Ovary (tissue), 9 donors: ENCODE results near the gene WWC1. TPM values are rescaled to one million over a fixed set of nuclear protein-coding genes. Genes with fewer than 3 reads are reported as not detected.

Experiments used
- DNase-seq, 5 donors: peaks; one replicate each; pipeline ENCODE4 v3.0.0-alpha.2; 2019 to 2020
- H3K27ac ChIP-seq, 2 donors: fragments of 200-600 bp; one replicate each; pipeline versions ENCODE4 v1.5.1 to v1.8.0; 2019 to 2022
- H3K27me3 ChIP-seq: fragments of 200-600 bp; one replicate; pipeline ENCODE4 v1.8.0; 2022
- H3K36me3 ChIP-seq: fragments of 200-600 bp; sonication (generic); one replicate; pipeline ENCODE4 v1.5.1; 2019
- H3K4me1 ChIP-seq: one replicate; pipeline ENCODE4 v1.8.1; 2013; ENCODE audit warnings: mild to moderate bottlenecking, moderate library complexity; ENCODE audit not compliant: insufficient read depth
- H3K4me3 ChIP-seq: fragments of 200-600 bp; sonication (generic); one replicate; pipeline ENCODE4 v1.5.1; 2017
- H3K9me3 ChIP-seq, 2 donors: fragments of 200-600 bp in 1 of 2; sonication (generic) in 1 of 2; one replicate each; pipeline versions ENCODE4 v1.5.1 to v1.8.1; 2013 to 2019; ENCODE audit warnings: mild to moderate bottlenecking in 1 of 2, moderate library complexity in 1 of 2
- CTCF ChIP-seq, 3 donors: fragments of 450-650 bp in 2 of 3; fragments of 200-600 bp in 1 of 3; IDR thresholded peaks; one replicate each; pipeline versions ENCODE4 v1.5.1 to v1.8.0; 2016 to 2022; ENCODE audit warnings: antibody characterized with exemption in 3 of 3, mild to moderate bottlenecking in 1 of 3
- EP300 ChIP-seq: sonication (generic); formaldehyde crosslinking; IDR thresholded peaks from one replicate; pipeline ENCODE4 v1.6.1; 2017; ENCODE audit warnings: antibody characterized with exemption
- POLR2A ChIP-seq: fragments of 450-650 bp; IDR thresholded peaks from one replicate; pipeline ENCODE4 v1.6.1; 2017; ENCODE audit warnings: antibody characterized with exemption, mild to moderate bottlenecking, moderate library complexity
- WGBS, 3 donors: extraction: QIAGEN DNeasy Blood & Tissue Kit in 1 of 3; methylation state at CpG; one replicate each; pipeline versions ENCODE4 v1.1.5 to v1.1.7; 2013 to 2017; 5-methylcytosine and 5-hydroxymethylcytosine counted together
- intact Hi-C, 4 donors: fragments of 100-400 bp; cut with DNase I; formaldehyde crosslinking; loops; one replicate each; pipeline versions ENCODE4 v1.11.0 to v1.15.1; 2022 to 2023
- polyA plus RNA-seq, 2 donors: library from polyadenylated mRNA; stranded (reverse); fragments of 200-250 nt in 1 of 2; fragments of 350-450 nt in 1 of 2; fragmentation: Illumina TruSeq in 1 of 2; extraction: RNeasy Lipid Tissue Mini Kit (QIAGEN cat#74804) in 1 of 2; gene quantifications; one replicate each; pipeline ENCODE4 v1.2.3, GENCODE V29; 2013 to 2014
- total RNA-seq, 7 donors: library from RNA; depleted of rRNA in 2 of 7; stranded (reverse); fragments of >200 nt in 2 of 7; fragmentation: NEBNext Ultra II Directional in 3 of 7; extraction: Animal tissue kit (Norgen Biotek cat#: 25700) in 3 of 7; gene quantifications; one replicate each; pipeline versions ENCODE4 v1.1.0 to v1.2.4, GENCODE V29; 2016 to 2023
- donor health status: DM: no; HTN: no; CAD: no; lungs with moderate emphysema.
- donor health status: DM: no; HTN: no; CAD: no.
- donor health status: Bipolar disorder and iron deficiency.
- donor health status: DM: yes; HTN: yes; CAD: no.
- donor health status: DM: no; HTN: no; CAD: no.
- donor health status: DM: yes; HTN: yes; CAD: no.

WWC1 gene
- total and polyA plus RNA-seq, 9 donors, result 0.58 to 60.3 (median 5.3) TPM

- intact Hi-C loops, result loop anchor here in 1 of 4 donors (10.0 kb wide), 1 partner anchor 214 kb away; the partner anchor contains the start of gene RARS1
- TF ChIP-seq CTCF (IDR thresholded peaks at IDR 0.05), result no peak
- TF ChIP-seq EP300, result no peak
- TF ChIP-seq POLR2A, result no peak
- no peak for DNase-seq
- no peaks in the 10 kb centered on the region for H3K27me3 ChIP-seq
- no peak overlapping the region for H3K4me3 ChIP-seq
- H3K4me1 ChIP-seq, result no peaks in the 10 kb centered on the region
- no peaks in the 10 kb centered on the region for H3K36me3 ChIP-seq
- H3K27ac ChIP-seq, result no peak overlapping the region
- WGBS, 3 donors, result 71 to 76% (median 73%) methylated on average over 3 of the region's 3 CpGs
- no peaks in the 10 kb centered on the region for H3K9me3 ChIP-seq
These were observed 21.0 kb upstream of the WWC1 start for GRCh38 chr5:168270476-168270875.

GRCh38 chr5:168273056-168273980 lies 18.1 kb upstream of the WWC1 start:
- Histone ChIP-seq H3K9me3 (no peaks in the 10 kb centered on the region), H3K4me3 (no peak overlapping the region), H3K27ac (no peak overlapping the region), H3K27me3 (no peaks in the 10 kb centered on the region), H3K36me3 (no peaks in the 10 kb centered on the region), H3K4me1 (no peaks in the 10 kb centered on the region)
- DNase-seq, result no peak
- intact Hi-C loops, result loop anchor here in 1 of 4 donors (10.0 kb wide), 1 partner anchor 211 kb away; the partner anchor contains the start of gene RARS1
- TF ChIP-seq POLR2A (no peak), CTCF (IDR thresholded peaks at IDR 0.05) (no peak), EP300 (no peak)
- WGBS, 3 donors, result 85 to 88% (median 85%) methylated on average over 3 of the region's 3 CpGs

- intact Hi-C loops, result loop anchor here in 1 of 4 donors (10.0 kb wide), 1 partner anchor 210 kb away; the partner anchor contains the start of gene RARS1
- TF ChIP-seq CTCF (IDR thresholded peaks at IDR 0.05) (no peak), EP300 (no peak), POLR2A (no peak)
- 95 to 96% (median 96%) methylated on average over 1 of the region's 1 CpG for WGBS, 3 donors
- no peaks in the 10 kb centered on the region for H3K9me3 ChIP-seq
- DNase-seq, result no peak
- no peaks in the 10 kb centered on the region for H3K36me3 ChIP-seq
- no peaks in the 10 kb centered on the region for H3K27me3 ChIP-seq
- no peak overlapping the region for H3K27ac ChIP-seq
- no peaks in the 10 kb centered on the region for H3K4me1 ChIP-seq
- no peak overlapping the region for H3K4me3 ChIP-seq
These were observed 17.0 kb upstream of the WWC1 start for GRCh38 chr5:168274406-168274805.

- DNase-seq, result no peak
- WGBS, 3 donors, result 65 to 75% (median 74%) methylated on average over 5 of the region's 5 CpGs
These were observed 15.5 kb upstream of the WWC1 start for GRCh38 chr5:168275940-168276339.

More at GRCh38 chr5:168275940-168276339, 15.5 kb upstream of the WWC1 start:
- intact Hi-C loops, result loop anchor here in 1 of 4 donors (10.0 kb wide), 1 partner anchor 209 kb away; the partner anchor contains the start of gene RARS1
- Histone ChIP-seq H3K27me3 (no peaks in the 10 kb centered on the region), H3K4me3 (no peak overlapping the region), H3K4me1 (no peaks in the 10 kb centered on the region), H3K9me3 (no peaks in the 10 kb centered on the region), H3K36me3 (no peaks in the 10 kb centered on the region), H3K27ac (no peak overlapping the region)
- no peak for TF ChIP-seq CTCF (IDR thresholded peaks at IDR 0.05)
- no peak for TF ChIP-seq EP300
- TF ChIP-seq POLR2A, result no peak
